HL-60/S4 (cell line): Measurements from ENCODE around the gene DEFB115.
"Not testable (repeated sequence)": the region's sequence is repeated elsewhere in the genome, so short reads cannot be mapped to it uniquely, and the experiment has no call there.

Source experiments
- in situ Hi-C: fragments of 300-500 bp; cut with MboI; formaldehyde crosslinking; loops from 2 replicates; pipeline ENCODE4 v1.14.3; 2022; ENCODE audit warnings: low sequenced_read_pairs

Gene DEFB115, protein sequence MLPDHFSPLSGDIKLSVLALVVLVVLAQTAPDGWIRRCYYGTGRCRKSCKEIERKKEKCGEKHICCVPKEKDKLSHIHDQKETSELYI

DNA sequence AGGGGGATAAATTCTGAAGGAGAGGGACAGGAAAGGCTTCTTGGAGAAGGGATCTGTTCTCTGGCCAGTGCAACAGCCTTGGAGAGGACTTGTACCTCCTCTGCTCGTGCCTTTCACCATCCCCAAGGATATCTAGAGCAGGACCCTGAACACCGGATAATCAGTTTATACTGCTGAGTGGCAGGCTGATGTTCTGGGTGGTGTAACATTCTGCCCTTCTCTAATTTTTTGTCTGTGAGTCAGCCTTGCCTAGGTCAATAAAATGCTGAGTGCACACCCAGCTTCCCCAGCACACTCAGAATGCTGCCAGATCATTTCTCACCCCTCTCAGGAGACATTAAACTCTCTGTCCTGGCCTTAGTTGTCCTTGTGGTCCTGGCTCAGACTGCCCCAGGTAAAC is at the start of gene DEFB115:
TSS of gene DEFB115 (plus strand) at position 301 of the 400 bp plus-strand sequence. CDS start at position 301, 0 bp downstream.
- in situ Hi-C loops: no loop called here

DNA sequence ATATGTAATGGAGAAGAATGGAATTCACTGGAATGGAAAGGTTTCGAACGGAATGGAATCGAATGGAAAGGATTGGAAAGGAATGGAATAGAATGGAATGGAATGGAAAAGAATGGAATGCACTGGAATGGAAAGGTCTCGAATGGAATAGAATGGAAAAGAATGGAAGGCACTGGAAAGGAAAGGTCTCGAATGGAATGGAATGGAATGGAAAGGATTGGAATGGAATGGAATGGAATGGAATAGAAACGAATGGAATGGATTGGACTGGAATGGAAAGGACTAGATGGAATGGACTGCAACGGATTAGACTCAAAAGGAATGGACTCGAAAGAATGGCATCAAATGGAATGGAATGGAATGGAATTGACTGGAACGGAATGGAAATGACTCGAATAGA is 20.5 kb upstream of the DEFB115 start:
- in situ Hi-C loops: no loop called here

DNA sequence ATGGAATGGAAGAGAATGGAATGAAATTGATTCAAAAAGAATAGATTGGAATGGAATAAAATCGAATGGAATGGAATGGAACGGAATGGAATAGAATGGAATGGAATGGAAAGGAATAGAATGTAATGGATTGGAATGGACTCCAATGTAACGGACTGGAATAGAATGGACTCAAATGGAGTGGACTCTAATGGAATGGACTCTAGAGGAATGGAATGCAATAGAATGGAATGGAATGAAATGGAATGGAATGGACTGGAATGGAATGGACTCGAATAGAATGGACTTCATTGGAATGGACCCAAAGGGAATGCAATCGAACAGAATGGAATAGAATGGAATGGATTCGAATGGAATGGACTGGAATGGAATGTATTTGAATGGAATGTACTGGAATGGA is 19.7 kb upstream of the DEFB115 start:
- in situ Hi-C loops: no loop called here

DNA sequence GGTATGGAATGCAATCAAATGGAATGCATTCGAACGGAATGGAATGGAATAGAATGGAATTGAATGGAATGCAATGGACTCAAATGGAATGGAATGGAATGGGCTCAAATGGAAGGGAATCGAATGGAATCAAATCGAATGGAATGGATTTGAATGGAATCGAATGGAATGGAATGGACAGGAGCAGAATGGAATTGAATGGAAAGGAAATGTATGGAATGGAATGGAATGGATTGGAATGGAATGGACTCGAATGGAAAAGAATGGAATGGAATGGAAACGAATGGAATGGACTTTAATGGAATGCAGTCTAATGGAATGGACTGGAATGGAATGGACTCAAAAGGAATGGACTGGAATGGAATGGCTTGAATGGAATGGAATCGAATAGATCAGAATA is 18.3 kb upstream of the DEFB115 start:
- in situ Hi-C loops: no loop called here

DNA sequence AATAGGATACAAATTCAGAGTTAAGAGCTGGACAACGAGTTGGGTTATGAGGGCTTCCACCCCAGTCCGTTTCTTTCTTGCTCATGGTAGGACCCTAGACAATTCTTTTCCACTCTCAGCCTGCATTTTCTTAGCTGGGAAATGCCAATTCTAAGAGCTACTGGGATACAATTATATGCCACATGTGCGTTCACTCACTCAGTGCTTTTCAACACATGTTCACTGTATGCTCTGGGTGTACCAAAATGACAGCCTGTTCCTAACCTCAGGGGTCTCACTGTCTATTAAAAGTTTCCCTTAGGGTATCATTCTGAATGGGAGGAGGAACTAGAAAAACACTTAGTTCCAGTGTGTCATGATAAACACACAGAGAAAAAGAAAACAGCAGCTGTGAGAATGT is 505 bp upstream of the DEFB115 start:
- in situ Hi-C loops: no loop called here

DNA sequence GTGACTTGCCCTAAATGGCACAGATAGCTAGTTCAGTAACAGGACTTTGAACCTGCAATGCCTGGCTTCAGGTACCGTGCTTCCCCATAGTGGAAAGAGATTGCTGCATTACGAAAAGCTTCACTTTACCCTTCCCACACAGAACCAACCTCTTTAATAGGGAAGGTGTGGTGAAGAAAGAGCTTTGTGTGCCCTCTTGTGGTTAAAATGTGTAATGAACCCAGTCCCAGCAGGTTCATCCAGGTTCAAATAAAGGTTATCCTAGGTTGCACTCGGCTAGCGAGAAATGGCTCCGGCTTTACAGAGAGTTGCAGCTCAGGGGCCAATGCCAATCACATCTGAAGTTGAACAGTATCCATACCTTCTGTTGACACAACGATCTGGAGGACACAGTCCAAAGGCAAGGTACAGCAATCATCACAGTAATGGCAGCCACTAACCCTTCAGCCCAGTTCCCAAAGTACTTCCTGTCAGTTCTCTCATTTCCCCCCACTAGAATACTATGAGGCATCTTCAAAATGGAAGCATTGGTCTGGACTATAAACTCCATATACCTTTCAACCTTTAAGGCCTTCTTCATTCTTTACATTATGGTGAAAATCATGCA is 3.0 kb downstream of the DEFB115 start:
- in situ Hi-C loops: no loop called here

DNA sequence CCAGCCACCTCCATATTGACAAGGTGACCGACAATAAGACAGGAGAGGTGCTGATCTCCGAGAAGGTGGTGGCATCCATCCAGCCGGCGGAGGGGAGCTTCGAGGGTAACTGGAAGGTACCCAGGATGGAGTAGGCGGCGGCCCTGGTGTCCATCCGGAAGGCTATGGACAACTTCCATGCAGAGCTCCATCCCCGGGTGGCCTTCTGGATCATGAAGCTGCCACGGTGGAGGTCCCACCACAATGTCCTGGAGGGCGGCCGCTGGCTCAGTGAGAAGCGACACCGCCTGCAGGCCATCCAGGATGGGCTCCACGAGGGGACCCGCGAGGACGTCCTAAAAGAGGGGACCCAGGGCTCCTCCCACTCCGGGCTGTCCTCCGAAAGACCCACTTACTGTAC is 17.0 kb downstream of the DEFB115 start:
- in situ Hi-C loops: no loop called here

DNA sequence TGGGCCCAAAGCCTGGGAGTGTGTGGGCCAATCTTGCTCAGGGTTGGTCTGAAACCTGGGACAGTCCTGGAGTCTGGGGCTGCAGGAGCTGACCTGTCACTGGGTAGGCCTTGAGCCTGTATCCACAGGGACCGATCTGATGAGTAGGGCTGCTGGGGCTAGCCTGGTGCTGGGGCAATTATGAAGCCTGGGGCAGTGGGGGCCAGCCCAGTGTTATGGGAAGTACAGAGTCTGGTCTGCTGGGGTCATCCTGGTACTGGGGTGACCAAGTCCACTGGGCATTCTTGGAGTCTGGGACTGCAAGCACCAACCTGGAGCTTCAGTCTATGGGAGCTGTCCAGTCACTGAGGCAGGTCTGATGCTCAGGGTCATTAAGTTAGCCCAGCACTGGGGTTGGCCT is 20.7 kb downstream of the DEFB115 start:
- in situ Hi-C loops: no loop called here

DNA sequence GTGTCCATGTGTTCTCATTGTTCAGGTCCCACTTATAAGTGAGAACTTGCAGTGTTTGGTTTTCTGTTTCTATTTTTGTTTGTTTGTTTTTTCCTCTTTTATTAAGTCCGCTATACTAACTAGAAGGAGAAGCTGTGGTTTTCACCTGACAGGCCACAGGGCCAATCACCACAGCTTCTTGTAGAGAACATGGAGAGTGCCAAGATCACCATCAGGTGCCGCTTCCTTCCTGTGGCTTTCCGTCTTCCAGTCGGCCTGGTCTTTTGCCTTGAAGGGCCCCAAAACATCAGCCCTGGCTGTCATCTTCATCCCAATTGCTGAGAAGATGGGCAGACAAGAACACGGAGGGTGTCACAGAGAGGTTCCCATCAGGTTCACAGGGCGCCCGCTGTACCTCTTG is 27.5 kb downstream of the DEFB115 start:
- in situ Hi-C loops: not testable (repeated sequence)

DNA sequence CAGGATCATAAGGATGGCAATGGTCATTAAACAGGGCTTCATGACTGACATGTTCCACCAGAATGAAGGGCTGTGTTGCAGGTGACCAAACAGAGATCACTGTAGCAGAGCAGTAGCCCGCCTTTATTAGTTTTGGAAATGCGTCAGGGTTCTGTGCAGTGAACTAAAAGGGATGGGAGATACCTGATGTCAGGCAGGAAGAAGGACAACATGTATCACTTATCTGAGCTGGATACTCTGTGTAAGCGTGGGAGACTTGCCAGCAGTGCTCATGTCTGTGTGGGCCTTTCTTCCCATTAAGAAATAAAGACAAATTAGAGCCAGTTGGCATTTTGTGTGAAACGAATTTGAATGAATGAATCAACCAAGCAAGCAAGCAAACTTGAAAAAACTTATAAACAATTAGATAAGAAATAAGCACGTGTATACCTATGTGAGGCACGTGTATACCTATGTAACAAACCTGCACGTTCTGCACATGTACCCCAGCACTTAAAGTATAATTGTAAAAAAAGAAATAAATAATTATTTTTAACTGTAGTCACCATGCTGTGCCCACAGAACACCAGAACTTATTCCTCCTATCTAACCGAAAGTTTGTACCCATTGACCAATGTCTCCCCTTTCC is 51.2 kb downstream of the DEFB115 start, which contains the start of gene DEFB116:
TSS of gene DEFB116 (minus strand) at position 51 of the 628 bp plus-strand sequence. CDS start at position 51, 0 bp downstream.
- in situ Hi-C loops: no loop called here
